ENCODE results near the gene RABGAP1.

Gene RABGAP1

DNA sequence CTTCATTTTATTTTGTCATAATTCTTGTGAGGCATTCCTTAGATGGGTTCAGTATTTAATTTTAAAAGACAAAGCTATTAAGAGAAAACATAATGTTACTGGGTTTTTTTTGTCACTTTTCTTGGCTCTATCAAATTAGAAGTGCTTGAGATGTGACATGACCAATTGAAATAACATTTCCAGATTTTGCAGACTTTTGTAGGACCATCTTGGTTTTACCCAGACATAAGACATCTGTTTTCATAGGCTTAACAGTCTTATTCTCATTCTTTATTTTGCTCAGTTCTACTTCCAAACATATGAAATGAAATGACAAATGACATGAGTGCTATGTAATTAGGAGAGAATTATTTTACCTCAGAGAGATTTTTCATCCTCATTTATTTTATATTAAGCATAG lies 112.2 kb downstream of the RABGAP1 start:
- no peak overlapping the region for H3K4me3 ChIP-seq (ENCODE audit: low read depth, low read length)
- no peak for DNase-seq (ENCODE audit: low read depth)
- TF ChIP-seq, protein P1, sequence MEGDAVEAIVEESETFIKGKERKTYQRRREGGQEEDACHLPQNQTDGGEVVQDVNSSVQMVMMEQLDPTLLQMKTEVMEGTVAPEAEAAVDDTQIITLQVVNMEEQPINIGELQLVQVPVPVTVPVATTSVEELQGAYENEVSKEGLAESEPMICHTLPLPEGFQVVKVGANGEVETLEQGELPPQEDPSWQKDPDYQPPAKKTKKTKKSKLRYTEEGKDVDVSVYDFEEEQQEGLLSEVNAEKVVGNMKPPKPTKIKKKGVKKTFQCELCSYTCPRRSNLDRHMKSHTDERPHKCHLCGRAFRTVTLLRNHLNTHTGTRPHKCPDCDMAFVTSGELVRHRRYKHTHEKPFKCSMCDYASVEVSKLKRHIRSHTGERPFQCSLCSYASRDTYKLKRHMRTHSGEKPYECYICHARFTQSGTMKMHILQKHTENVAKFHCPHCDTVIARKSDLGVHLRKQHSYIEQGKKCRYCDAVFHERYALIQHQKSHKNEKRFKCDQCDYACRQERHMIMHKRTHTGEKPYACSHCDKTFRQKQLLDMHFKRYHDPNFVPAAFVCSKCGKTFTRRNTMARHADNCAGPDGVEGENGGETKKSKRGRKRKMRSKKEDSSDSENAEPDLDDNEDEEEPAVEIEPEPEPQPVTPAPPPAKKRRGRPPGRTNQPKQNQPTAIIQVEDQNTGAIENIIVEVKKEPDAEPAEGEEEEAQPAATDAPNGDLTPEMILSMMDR (IDR thresholded peaks at IDR 0.05; ENCODE audit: low read depth, low read length, missing control alignments): no peak

DNA sequence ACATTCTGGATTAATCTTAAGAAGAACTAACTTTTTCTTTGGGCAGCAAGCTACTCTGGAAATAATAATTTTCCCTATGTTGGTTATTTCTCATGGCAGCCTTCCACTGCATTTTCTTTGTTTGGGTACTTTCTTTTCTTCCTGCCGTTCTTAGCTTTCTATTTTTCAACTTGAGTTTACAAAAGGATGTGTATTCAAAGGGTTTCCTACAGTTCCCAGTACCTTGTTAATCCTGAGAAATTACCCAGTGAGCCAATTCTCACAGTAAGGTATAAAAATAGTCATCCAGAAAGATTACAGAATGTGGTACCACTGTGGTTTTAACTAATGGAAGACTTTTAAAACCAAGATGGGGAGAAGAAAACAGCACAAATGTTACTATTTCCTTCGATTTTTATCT lies 112.9 kb downstream of the RABGAP1 start:
- H3K4me3 ChIP-seq (ENCODE audit: low read depth, low read length): no peak overlapping the region
- TF ChIP-seq, protein P1 (IDR thresholded peaks at IDR 0.05; ENCODE audit: low read depth, low read length, missing control alignments): no peak
- DNase-seq (ENCODE audit: low read depth): no peak

DNA sequence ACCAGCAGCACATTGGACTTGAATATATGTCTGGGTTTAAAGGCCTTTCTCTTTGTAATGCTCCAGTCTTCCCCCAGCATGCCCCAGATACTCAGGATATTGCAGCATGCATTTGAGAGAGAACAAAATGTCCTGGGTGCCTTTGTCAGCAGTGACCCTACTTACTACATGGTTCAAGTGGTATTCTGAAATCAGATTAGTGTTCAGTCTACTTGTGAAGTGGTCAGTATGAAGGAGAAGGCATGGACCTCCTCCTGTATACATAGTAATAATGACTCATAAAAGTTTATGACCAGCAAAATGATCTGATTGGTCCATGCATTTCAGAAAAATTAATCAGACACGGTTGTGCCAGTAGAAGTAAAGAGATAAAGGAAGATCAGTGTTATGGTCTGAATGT lies 118.0 kb downstream of the RABGAP1 start:
- no peak overlapping the region for H3K4me3 ChIP-seq (ENCODE audit: low read depth, low read length)
- TF ChIP-seq, protein P1 (IDR thresholded peaks at IDR 0.05; ENCODE audit: low read depth, low read length, missing control alignments): no peak
- DNase-seq (ENCODE audit: low read depth): no peak

DNA sequence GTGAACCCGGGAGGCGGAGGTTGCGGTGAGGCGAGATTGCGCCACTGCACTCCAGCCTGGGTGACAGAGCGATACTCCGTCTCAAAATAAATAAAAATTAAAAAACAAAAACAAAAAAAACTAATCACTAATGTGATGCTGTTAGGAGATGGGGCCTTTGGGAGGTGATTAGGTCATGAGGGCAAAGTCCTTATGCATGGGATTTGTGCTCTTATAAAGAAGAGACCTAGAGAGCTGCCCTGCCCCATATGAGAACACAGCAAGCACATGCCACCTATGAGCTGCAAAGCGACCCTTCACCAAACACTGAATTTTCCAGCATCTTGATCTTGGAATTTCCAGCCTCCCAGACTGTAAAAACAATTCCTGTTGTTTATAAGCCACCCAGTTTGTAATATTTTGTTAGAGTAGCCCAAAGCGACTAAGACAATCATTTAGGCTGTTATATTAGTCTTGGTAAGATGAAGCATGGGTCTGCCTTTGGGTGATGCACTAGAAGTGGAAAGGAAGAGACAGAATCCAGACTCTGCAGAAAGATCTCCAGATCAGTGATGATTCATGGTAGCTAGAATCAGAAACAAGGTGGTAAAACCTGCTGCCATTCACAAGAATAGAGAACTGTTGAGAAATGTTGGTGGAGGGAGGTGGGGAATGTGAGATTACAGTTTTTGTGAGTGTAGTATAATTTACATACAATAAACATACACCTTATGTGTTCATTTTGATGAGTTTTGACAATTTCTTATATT lies 118.8 kb downstream of the RABGAP1 start:
- no peak for DNase-seq (ENCODE audit: low read depth)
- TF ChIP-seq, protein P1 (IDR thresholded peaks at IDR 0.05; ENCODE audit: low read depth, low read length, missing control alignments): no peak

DNA sequence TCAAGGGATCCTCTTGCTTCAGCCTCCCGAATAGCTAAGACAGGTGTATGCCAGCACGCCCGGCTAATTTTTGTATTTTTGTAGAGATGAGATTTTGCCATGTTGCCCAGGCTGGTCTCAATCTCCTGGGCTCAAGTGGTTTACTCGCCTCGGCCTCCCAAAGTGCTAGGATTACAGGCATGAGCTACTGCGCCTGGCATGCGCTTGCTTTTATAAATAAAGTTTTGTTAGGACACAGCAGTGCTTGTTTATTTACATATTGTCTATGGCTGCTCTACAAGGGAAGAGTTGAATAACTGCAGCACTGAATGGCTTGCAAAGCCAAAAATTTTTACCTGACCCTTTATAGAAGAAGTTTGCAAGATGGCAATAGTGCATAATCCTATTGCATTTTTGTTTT lies 120.4 kb downstream of the RABGAP1 start:
- TF ChIP-seq, protein P1 (IDR thresholded peaks at IDR 0.05; ENCODE audit: low read depth, low read length, missing control alignments): no peak
- DNase-seq (ENCODE audit: low read depth): no peak
- no peak overlapping the region for H3K4me3 ChIP-seq (ENCODE audit: low read depth, low read length)

More for the DNA sequence above, 118.8 kb downstream of the RABGAP1 start:
- H3K4me3 ChIP-seq (ENCODE audit: low read depth, low read length): no peak overlapping the region

DNA sequence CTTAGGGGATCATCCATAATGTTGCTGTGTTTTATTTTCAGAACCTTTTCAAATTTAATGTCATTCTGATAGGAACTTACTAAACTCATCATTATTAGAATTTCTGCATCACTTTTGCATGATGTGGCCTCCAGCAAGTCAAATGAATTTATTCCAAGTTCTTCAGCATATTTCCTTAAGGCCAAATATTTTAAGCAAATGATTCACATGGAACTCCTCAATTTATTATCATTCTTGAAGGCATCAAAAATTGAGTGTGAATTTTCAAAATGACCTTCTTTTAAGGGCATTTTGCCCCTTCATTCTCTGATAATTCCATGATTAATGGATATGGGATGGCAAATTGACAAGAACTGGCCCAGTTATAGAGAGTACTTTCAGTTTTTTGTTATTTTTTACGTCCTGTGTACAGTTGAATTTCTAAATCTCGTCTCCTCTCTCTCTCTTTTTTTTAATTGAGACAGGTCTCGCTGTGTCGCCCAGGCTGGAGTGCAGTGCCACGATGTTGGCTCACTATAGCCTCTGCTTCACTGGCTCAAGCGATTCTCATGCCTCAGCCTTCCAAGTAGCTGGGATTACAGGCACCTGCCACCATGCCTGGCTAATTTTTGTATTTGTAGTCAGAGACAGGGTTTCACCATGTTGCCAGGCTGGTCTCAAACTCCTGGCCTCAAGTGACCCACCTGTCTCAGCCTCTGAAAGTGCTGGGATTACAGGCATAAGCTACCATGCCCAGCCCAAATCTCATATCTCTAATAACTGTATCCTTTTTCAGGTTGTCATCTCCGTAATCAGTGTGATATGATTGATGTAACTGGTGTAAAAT lies 121.7 kb downstream of the RABGAP1 start:
- TF ChIP-seq, protein P1 (IDR thresholded peaks at IDR 0.05; ENCODE audit: low read depth, low read length, missing control alignments): no peak
- DNase-seq (ENCODE audit: low read depth): no peak
- no peak overlapping the region for H3K4me3 ChIP-seq (ENCODE audit: low read depth, low read length)

All from GM12864 (cell line).